RWPE1 (cell line): Measurements from ENCODE around the gene ILF3.
A peak's percentile ranks its signal among the peaks of the same experiment; 100 is the strongest.
"Not testable (repeated sequence)": the region's sequence is repeated elsewhere in the genome, so short reads cannot be mapped to it uniquely, and the experiment has no call there.

Source experiments
- CTCF ChIA-PET: fragments of 350-600 bp; sonication (Branson Sonifier 250); formaldehyde crosslinking; extraction: SDS; loops from one replicate; lab custom pipeline; 2021; lab: Yijun Ruan, JAX
- POLR2A ChIA-PET: fragments of 400-600 bp; formaldehyde crosslinking; extraction: SDS; loops from one replicate; lab custom pipeline; 2020; ENCODE audit warnings: antibody characterized with exemption; ENCODE audit not compliant: low non-redundant PET; lab: Yijun Ruan, JAX
- DNase-seq: peaks from one replicate; pipeline ENCODE4 v3.0.0; 2012; ENCODE audit warnings: low spot score
- H3K27ac ChIP-seq: fragments of 450-650 bp; 2 replicates; pipeline ENCODE4 v1.5.1; 2017
- CTCF ChIP-seq: fragments of 450-650 bp; conservative IDR thresholded peaks from 2 replicates; pipeline ENCODE4 v1.5.1; 2017; ENCODE audit warnings: low read depth, mild to moderate bottlenecking

The ILF3 gene

GRCh38 chr19:10667867-10668266 lies 13.7 kb downstream of the ILF3 start:
- ChIA-PET CTCF (no interaction called here), POLR2A (no interaction called here)
- TF ChIP-seq CTCF, result no peak
- no peak for DNase-seq
- peak overlapping the region; percentile 38 for H3K27ac ChIP-seq

- DNase-seq, result no peak
- peak overlapping the region; percentile 38 for H3K27ac ChIP-seq
- ChIA-PET CTCF (interaction anchor here (0.7 to 1.0 kb wide), 2 partner anchors 17 to 88 kb away, joined by 3 read pairs; no protein-coding TSS in a partner anchor), POLR2A (no interaction called here)
- TF ChIP-seq CTCF, result no peak
Observed at GRCh38 chr19:10669246-10669645, 15.1 kb downstream of the ILF3 start.

GRCh38 chr19:10670182-10670581 lies 16.0 kb downstream of the ILF3 start:
- no peak overlapping the region for H3K27ac ChIP-seq
- TF ChIP-seq CTCF, result no peak
- DNase-seq, result no peak
- CTCF ChIA-PET, result interaction anchor here (0.6 to 1.0 kb wide), 2 partner anchors 89 to 179 kb away, joined by 3 to 5 read pairs; no protein-coding TSS in a partner anchor
- POLR2A ChIA-PET, result no interaction called here

GRCh38 chr19:10670876-10671804 lies 17.0 kb downstream of the ILF3 start:
- ChIA-PET CTCF (interaction anchor here (0.6 to 0.7 kb wide), 2 partner anchors 30 to 179 kb away, joined by 3 to 5 read pairs; no protein-coding TSS in a partner anchor), POLR2A (no interaction called here)
- TF ChIP-seq CTCF, result no peak
- H3K27ac ChIP-seq, result peak overlapping the region; percentile 31
- DNase-seq, result no peak

GRCh38 chr19:10671922-10672321 lies 17.8 kb downstream of the ILF3 start:
- POLR2A ChIA-PET, DNase-seq: not testable (repeated sequence)
- peak overlapping the region; percentile 31 for H3K27ac ChIP-seq
- CTCF ChIA-PET, result interaction anchor here (0.6 kb wide), 1 partner anchor 95 kb away, joined by 3 read pairs; no protein-coding TSS in a partner anchor

- POLR2A ChIA-PET, H3K27ac ChIP-seq, CTCF ChIA-PET, DNase-seq: not testable (repeated sequence)
Observed at GRCh38 chr19:10675214-10675613, 21.1 kb downstream of the ILF3 start.

GRCh38 chr19:10677751-10678150 lies 23.6 kb downstream of the ILF3 start:
- POLR2A ChIA-PET, result no interaction called here
- no peak overlapping the region for H3K27ac ChIP-seq
- no peak for TF ChIP-seq CTCF
- CTCF ChIA-PET, result no interaction called here
- no peak for DNase-seq
